KBM-7 (cell line): ENCODE results near the gene TPPP3.
"Not testable (repeated sequence)": the region's sequence is repeated elsewhere in the genome, so short reads cannot be mapped to it uniquely, and the experiment has no call there.

Experiments
- DNase-seq: peaks from one replicate; pipeline ENCODE4 v3.0.0-alpha.2; 2015
- in situ Hi-C: fragments of 300-500 bp; cut with MboI; formaldehyde crosslinking; loops from 2 replicates; pipeline ENCODE4 v1.14.3; 2020; ENCODE audit warnings: low sequenced_read_pairs, low pct_unique_long_range_greater_than_20kb, mixed read lengths

The TPPP3 gene

DNA sequence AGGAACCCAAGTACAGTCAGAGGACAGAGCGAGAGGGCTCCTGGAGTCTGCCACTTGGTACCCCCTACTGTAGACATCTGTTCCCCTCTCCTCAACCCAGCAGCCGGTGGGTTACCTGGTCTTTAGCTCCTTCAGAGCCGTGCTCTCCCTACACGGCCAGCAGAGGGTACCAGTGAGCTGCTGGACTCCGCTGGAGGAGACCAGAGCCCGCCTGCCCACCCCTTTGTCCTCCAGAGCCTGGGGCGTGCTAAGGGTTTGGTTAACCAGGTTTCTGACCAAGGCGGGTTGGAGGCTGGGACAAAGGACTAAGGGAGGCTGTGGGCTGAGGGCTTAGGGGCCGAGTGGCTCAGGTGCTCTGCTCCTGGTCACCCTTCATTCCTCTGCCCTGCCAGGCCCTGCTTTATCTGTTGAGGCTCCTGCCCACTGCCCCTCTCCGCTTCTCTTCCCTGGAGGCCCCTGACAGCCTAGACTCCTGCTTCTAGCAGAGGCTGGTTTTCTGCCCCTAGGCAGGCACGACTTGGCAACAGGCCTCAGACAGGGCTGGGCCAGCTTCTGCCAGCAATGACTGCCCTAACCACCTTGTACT lies 34.9 kb upstream of the TPPP3 start:
- in situ Hi-C loops = no loop called here
- peak; percentile 68 for DNase-seq

GRCh38 chr16:67426950-67427349 lies 33.7 kb upstream of the TPPP3 start:
- in situ Hi-C loops = no loop called here
- DNase-seq = no peak

- no peak for DNase-seq
- in situ Hi-C loops = no loop called here
These were observed 32.7 kb upstream of the TPPP3 start for GRCh38 chr16:67426022-67426421.

DNA sequence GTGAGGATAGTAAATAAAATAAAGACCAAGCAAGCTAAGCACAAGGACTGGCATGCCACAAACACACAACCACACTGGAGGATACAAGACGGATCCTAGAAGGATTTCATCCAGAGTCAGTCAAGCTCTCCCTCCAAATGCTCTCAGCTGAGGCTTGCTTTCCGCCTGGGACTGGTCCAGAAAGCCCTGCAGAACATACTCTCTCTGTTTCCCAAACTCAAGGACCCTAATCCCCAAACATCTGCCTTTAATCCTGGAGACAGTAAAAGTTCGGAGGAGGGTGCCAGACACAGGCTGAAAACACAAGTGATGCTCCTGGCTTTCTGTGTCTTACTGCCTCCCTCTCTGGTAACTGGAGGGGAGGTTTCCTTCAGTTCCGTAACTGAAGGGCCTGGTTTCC lies 32.3 kb upstream of the TPPP3 start:
- no peak for DNase-seq
- in situ Hi-C loops = no loop called here

- no peak for DNase-seq
- in situ Hi-C loops = no loop called here
These were observed 31.8 kb upstream of the TPPP3 start for GRCh38 chr16:67425061-67425460.

GRCh38 chr16:67424261-67424615 lies 30.9 kb upstream of the TPPP3 start:
- no peak for DNase-seq
- in situ Hi-C loops = no loop called here

DNA sequence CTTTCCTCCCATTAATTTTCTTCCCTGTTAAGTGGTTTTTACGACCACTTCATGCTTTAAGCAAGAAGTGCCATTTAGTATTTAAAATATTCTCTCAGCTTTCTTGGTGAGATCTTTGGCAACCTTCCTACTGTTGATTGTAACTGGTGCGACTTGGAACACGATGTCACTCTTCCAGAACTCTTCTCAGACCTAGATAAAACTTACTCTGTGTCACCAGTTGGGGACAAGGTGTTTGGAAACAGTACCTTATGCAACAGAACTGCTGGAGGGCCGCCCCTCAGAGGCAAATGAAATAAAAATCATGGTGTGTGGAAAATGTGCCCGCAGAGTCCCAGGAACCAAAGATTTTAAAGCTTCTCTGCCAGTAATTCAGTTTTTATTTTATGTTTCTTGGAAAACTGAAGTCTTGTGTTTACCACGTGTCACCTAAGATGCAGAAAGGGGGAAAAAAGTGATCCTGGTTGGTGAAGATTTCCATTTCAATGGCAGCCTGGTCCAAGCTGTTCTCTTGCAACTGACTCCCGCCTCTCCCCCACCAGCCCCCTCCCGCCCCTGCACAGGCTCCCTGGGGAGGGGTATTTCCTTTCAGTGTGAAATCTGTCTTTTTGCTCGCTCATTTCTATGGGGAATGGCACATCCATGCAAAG lies 30.4 kb upstream of the TPPP3 start:
- DNase-seq = no peak
- in situ Hi-C loops = no loop called here

GRCh38 chr16:67423015-67423414 lies 29.7 kb upstream of the TPPP3 start:
- in situ Hi-C loops = no loop called here
- no peak for DNase-seq

- in situ Hi-C loops = no loop called here
- DNase-seq = no peak
These were observed 27.7 kb upstream of the TPPP3 start for GRCh38 chr16:67421030-67421429.

GRCh38 chr16:67419931-67420330 lies 26.6 kb upstream of the TPPP3 start:
- in situ Hi-C loops = no loop called here
- no peak for DNase-seq

DNA sequence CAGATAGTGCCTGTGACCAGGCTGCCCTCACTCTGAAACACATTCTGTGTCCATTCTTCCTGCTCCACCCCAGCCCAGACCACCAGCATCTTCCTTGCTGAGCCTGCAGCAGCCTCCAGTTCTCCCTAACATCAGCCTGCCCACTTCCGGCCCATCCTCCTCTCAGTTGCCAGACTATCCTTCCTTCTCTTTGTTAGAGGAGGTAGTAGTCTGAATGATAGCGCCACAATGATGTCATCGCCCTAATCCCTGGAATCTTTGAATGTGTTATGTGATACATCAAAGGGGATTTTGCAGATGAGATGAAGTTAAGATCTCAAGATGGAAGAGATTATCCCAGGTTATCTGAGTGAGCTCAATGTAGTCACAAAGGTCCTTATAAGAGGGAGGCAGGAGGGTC lies 26.2 kb upstream of the TPPP3 start:
- DNase-seq = no peak
- in situ Hi-C loops = no loop called here

GRCh38 chr16:67417333-67418061 lies 24.2 kb upstream of the TPPP3 start:
- no peak for DNase-seq
- in situ Hi-C loops = no loop called here

DNA sequence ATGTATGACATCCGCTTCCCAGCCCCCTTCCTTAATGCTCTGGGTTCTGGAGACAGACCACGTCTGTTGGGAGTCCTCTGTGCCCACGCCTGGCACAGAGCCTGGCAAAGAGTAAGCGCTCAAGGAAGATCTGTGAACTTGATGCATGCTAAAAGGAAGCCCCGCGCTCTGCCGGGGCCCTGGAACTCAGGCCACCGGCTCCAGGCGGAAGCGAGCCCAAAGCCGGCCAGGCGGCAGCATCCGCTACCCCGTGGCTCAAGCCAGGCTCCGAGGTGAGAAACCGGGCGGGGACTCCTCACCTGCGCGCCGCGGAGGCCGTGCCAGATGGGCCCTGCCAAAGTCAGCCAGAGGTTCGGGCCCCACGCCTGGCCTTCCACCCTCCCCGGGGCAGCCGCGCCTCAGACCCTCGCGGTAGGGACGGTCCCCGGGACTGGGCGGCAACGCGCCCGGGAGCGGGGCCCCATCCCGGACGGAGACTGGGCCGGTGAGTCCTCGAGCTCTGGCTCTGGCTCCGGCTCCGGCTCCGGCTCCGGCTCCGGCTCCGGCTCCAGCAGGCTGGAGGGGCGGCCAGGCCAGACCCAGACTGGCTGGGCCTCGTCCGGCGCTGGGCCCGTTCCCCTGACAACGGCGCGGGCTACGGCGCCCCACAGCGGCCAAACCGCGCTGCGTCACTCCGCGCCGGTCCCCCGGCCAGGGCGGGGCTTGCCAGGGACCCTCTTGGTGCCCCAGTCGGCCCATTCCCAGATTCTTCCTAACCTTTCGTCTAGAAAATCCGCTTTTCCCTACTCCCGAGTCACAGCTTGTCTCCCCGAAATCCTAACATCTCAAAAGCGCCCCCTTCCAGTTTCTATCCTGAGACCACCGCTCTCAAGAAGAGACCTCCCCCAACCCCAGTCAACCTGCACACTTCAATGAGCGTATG lies 22.8 kb upstream of the TPPP3 start, which contains the start of gene ZDHHC1:
Gene ZDHHC1, minus strand, starts transcription at position 606 of the 922 bp plus-strand sequence. CDS start 8,702 bp downstream, outside the sequence.
- in situ Hi-C loops = no loop called here
- peak; percentile 63 for DNase-seq

- DNase-seq, in situ Hi-C loops: not testable (repeated sequence)
These were observed 22.1 kb upstream of the TPPP3 start for GRCh38 chr16:67415421-67415820.

- no peak for DNase-seq
- in situ Hi-C loops = no loop called here
These were observed 20.9 kb upstream of the TPPP3 start for GRCh38 chr16:67413978-67414911.

DNA sequence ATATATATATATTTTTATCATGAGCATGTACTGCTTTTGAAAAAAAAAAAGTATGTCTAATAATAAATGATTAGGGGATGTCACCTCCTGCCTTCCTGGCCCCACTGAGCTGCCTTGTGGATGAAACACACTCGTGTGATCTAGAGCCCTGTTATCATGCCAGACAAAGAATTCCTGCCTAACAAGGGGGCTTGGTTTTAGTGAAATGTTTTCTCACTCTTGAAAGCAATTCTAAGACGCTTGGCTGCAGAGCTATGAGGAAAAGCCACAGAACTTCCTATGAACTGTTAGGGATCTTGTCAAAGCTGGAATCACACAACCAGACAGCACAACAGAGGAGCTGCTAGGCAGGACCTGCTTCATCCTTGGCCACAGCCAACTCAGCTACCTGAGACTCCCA lies 19.0 kb upstream of the TPPP3 start:
- no peak for DNase-seq
- in situ Hi-C loops = no loop called here

DNA sequence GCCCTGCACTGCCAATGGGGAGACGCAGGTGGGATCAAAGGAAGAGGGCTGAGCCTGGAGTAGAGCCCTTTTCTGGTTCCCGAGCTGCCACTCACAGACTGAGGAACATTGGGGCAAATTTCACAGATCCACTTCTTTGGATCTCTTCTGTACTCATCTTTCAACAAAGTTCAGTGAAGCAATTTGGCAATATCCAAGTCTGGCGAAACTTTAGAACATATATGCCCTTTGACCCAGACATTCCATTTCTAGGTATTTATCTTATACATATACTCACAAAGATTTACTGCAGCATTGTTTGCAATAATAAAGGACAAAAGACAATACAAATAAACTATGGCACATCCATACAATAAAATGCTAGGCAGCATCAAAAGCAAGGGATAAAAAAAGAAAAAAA lies 18.0 kb upstream of the TPPP3 start:
- in situ Hi-C loops = no loop called here
- DNase-seq = no peak

DNA sequence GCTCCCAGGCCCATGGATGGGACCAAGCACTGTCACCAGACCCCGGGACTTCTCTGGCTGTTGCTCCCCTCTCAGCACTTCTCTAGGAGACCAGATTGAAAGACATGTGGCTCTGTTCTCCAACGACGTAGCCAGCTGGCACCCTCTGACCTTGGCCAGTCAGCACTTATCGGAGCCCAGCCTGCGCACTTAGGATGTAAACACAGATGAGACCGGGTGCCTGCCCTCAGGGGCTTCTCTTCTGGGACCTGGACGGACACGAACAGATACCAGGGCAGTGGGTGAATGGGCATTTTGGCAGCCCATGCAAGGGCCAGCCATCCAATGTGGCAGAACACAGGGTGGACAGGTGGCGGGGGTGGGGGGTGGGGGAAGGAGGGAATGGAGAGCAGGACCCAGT lies 16.3 kb upstream of the TPPP3 start:
- in situ Hi-C loops = no loop called here
- DNase-seq = no peak
